SU-DHL-6 (cell line): Measurements from ENCODE around the gene NPAS1.
"Not testable (repeated sequence)": the region's sequence is repeated elsewhere in the genome, so short reads cannot be mapped to it uniquely, and the experiment has no call there.

ENCODE experiments used
- H2AFZ ChIP-seq: fragments of 200-600 bp; sonication (generic); 2 replicates; pipeline ENCODE4 v1.6.1; 2014; ENCODE audit warnings: low read depth, mild to moderate bottlenecking, moderate library complexity, mixed read lengths, antibody characterized with exemption, low read length; ENCODE audit not compliant: severe bottlenecking
- H3F3A ChIP-seq: fragments of 200-600 bp; shearing (Covaris generic); 2 replicates; pipeline ENCODE4 v1.6.0; 2016; ENCODE audit warnings: antibody characterized with exemption, mild to moderate bottlenecking; ENCODE audit not compliant: insufficient read depth
- H3K27ac ChIP-seq: fragments of 200-600 bp; sonication (generic); 2 replicates; pipeline ENCODE4 v1.5.1; 2016; ENCODE audit warnings: low read depth, mild to moderate bottlenecking, low read length, moderate library complexity, mixed read lengths
- H3K27me3 ChIP-seq: fragments of 200-600 bp; sonication (generic), shearing (Covaris generic); 2 replicates; pipeline ENCODE4 v1.6.0; 2014; ENCODE audit warnings: mild to moderate bottlenecking, low read length
- H3K36me3 ChIP-seq: fragments of 200-600 bp; sonication (generic); 2 replicates; pipeline ENCODE4 v1.6.1; 2014; ENCODE audit warnings: mild to moderate bottlenecking, low read length, mixed read lengths
- H3K4me2 ChIP-seq: fragments of 300-600, 200-600 bp; shearing (Covaris generic), sonication (generic); 2 replicates; pipeline ENCODE4 v1.6.0; 2014; ENCODE audit warnings: low read length, low read depth, mild to moderate bottlenecking; ENCODE audit not compliant: poor library complexity, severe bottlenecking
- H3K4me3 ChIP-seq: fragments of 200-600 bp; sonication (generic); 2 replicates; pipeline ENCODE4 v1.5.1; 2014; ENCODE audit warnings: antibody characterized with exemption, low read length, mild to moderate bottlenecking, mixed read lengths; ENCODE audit not compliant: insufficient read depth, poor library complexity, severe bottlenecking
- H3K79me2 ChIP-seq: fragments of 200-600 bp; sonication (generic); 2 replicates; pipeline ENCODE4 v1.6.1; 2014; ENCODE audit warnings: mild to moderate bottlenecking, low read length, moderate library complexity; ENCODE audit not compliant: insufficient read depth
- H3K9ac ChIP-seq: fragments of 200-600 bp; sonication (generic); 2 replicates; pipeline ENCODE4 v1.7.0; 2014; ENCODE audit warnings: mild to moderate bottlenecking, low read length
- H3K9me2 ChIP-seq: fragments of 200-600 bp; sonication (generic); replicated peaks from 2 replicates; pipeline ENCODE4 v1.6.1; 2014; ENCODE audit warnings: low read length; ENCODE audit not compliant: insufficient read depth
- H3K9me3 ChIP-seq: fragments of 200-600 bp; sonication (generic); 2 replicates; pipeline ENCODE4 v1.6.1; 2014; ENCODE audit warnings: low read length, mixed read lengths; ENCODE audit not compliant: insufficient read depth
- H4K20me1 ChIP-seq: fragments of 200-600 bp; sonication (generic); 2 replicates; pipeline ENCODE4 v1.6.1; 2014; ENCODE audit warnings: low read depth, mild to moderate bottlenecking, antibody characterized with exemption, low read length, moderate library complexity, mixed read lengths
- EZH2phosphoT487 ChIP-seq: fragments of 200-600 bp; sonication (generic), shearing (Covaris generic); conservative IDR thresholded peaks from 2 replicates; pipeline ENCODE4 v1.6.1; 2018; ENCODE audit warnings: mild to moderate bottlenecking, antibody characterized with exemption, low read length, moderate library complexity, mixed read lengths
- TF ChIP-seq, protein P1 (sequence below): fragments of 200-600 bp; sonication (generic); IDR thresholded peaks from one replicate; pipeline ENCODE4 v1.5.1; 2017; ENCODE audit warnings: antibody characterized with exemption, mild to moderate bottlenecking, low read length, moderate library complexity; ENCODE audit not compliant: insufficient read depth, poor library complexity, severe bottlenecking

Gene NPAS1

GRCh38 chr19:47075941-47076340 is 56.3 kb downstream of the NPAS1 start:
- Histone ChIP-seq H3K79me2 (peaks cover 11% of the 10 kb centered on the region; the same call in 1 of the 2 replicates), H2AFZ (no peak overlapping the region), H3K9me3 (no peaks in the 10 kb centered on the region), H4K20me1 (no peaks in the 10 kb centered on the region), H3K36me3 (peaks cover 5% of the 10 kb centered on the region; the same call in 1 of the 2 replicates), H3K4me2 (no peak overlapping the region), H3K27ac (no peak overlapping the region), H3K9me2 (no peaks in the 10 kb centered on the region), H3K4me3 (no peak overlapping the region), H3K27me3 (no peaks in the 10 kb centered on the region), H3K9ac (no peak overlapping the region), H3F3A (peaks cover 6% of the 10 kb centered on the region; the same call in 1 of the 2 replicates)
- TF ChIP-seq, protein P1, sequence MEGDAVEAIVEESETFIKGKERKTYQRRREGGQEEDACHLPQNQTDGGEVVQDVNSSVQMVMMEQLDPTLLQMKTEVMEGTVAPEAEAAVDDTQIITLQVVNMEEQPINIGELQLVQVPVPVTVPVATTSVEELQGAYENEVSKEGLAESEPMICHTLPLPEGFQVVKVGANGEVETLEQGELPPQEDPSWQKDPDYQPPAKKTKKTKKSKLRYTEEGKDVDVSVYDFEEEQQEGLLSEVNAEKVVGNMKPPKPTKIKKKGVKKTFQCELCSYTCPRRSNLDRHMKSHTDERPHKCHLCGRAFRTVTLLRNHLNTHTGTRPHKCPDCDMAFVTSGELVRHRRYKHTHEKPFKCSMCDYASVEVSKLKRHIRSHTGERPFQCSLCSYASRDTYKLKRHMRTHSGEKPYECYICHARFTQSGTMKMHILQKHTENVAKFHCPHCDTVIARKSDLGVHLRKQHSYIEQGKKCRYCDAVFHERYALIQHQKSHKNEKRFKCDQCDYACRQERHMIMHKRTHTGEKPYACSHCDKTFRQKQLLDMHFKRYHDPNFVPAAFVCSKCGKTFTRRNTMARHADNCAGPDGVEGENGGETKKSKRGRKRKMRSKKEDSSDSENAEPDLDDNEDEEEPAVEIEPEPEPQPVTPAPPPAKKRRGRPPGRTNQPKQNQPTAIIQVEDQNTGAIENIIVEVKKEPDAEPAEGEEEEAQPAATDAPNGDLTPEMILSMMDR, result no peak
- TF ChIP-seq EZH2phosphoT487, result no peak

GRCh38 chr19:47078351-47078750 is 58.7 kb downstream of the NPAS1 start:
- not testable (repeated sequence) for H3K9ac ChIP-seq, H3K79me2 ChIP-seq, H3K4me3 ChIP-seq, H3K4me2 ChIP-seq, H3K27me3 ChIP-seq, H3K9me2 ChIP-seq, H3K36me3 ChIP-seq, H4K20me1 ChIP-seq, H3F3A ChIP-seq, H3K27ac ChIP-seq, H2AFZ ChIP-seq, H3K9me3 ChIP-seq

GRCh38 chr19:47081095-47081494 is 61.5 kb downstream of the NPAS1 start:
- Histone ChIP-seq H3K79me2 (no peaks in the 10 kb centered on the region), H3K36me3 (peaks cover 12% of the 10 kb centered on the region; the same call in 1 of the 2 replicates), H3K9me2 (no peaks in the 10 kb centered on the region), H3K4me2 (no peak overlapping the region), H2AFZ (no peak overlapping the region), H4K20me1 (no peaks in the 10 kb centered on the region), H3K27me3 (no peaks in the 10 kb centered on the region), H3F3A (peaks cover 6% of the 10 kb centered on the region; the same call in 1 of the 2 replicates), H3K27ac (no peak overlapping the region), H3K4me3 (no peak overlapping the region), H3K9me3 (no peaks in the 10 kb centered on the region), H3K9ac (no peak overlapping the region)
- no peak for TF ChIP-seq EZH2phosphoT487
- TF ChIP-seq, protein P1, result no peak

DNA sequence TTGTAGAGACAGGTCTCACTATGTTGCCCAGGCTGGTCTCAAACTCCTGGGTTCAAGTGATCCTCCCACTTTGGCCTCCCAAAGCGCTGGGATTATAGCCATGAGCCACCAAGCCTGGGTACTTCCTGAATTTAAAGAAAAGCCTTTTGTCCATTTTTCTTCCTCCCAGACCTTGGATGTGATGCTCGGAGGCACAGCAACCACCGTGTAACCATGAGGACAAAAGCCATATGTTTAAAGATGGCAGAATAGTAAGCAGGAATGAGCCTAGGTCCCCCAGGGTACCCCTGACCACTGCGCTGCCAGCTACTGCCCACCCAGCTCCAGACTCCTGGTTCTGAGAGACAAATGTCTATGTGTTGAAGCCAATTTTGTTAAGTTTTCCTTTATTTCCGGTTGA is 62.9 kb downstream of the NPAS1 start:
- H3K27me3 ChIP-seq, result no peaks in the 10 kb centered on the region
- no peak overlapping the region for H2AFZ ChIP-seq
- H3K79me2 ChIP-seq, result no peaks in the 10 kb centered on the region
- H3K9me3 ChIP-seq, result no peaks in the 10 kb centered on the region
- H3K4me2 ChIP-seq, result no peak overlapping the region
- H3K36me3 ChIP-seq, result peaks cover 12% of the 10 kb centered on the region; the same call in 1 of the 2 replicates
- no peak overlapping the region for H3K9ac ChIP-seq
- no peaks in the 10 kb centered on the region for H3K9me2 ChIP-seq
- no peak overlapping the region for H3K27ac ChIP-seq
- TF ChIP-seq EZH2phosphoT487, result no peak
- TF ChIP-seq, protein P1, result no peak
- H3F3A ChIP-seq, result peaks cover 6% of the 10 kb centered on the region; the same call in 1 of the 2 replicates
- no peaks in the 10 kb centered on the region for H4K20me1 ChIP-seq
- H3K4me3 ChIP-seq, result no peak overlapping the region
